A549 (cell line): ENCODE measurements around the gene ATP10A. TPM values are rescaled to one million over a fixed set of nuclear protein-coding genes. Genes with fewer than 3 reads are reported as not detected.

Experiments
- ATAC-seq, 2 experiments: fragments of 200-7000 bp in 1 of 2; fragments of >200 bp in 1 of 2; cut with Nextera tagmentation in 1 of 2; cut with Tn5 transposase in 1 of 2; 3 replicates each; pipeline versions ENCODE4 v1.8.0 to v1.9.1; 2018 to 2020; ENCODE audit warnings: mild to moderate bottlenecking in 1 of 2, moderate library complexity in 1 of 2
- CTCF ChIA-PET: fragments of 300-600 bp; sonication (Branson Sonifier 250); formaldehyde crosslinking; extraction: SDS; loops from one replicate; lab custom pipeline; 2021; ENCODE audit warnings: antibody characterized with exemption, inconsistent platforms; lab: Yijun Ruan, JAX
- POLR2A ChIA-PET: fragments of 350-600 bp; formaldehyde crosslinking; extraction: SDS; loops from one replicate; lab custom pipeline; 2021; ENCODE audit warnings: antibody characterized with exemption, inconsistent platforms; lab: Yijun Ruan, JAX
- DNase-seq, 2 experiments: peaks; one replicate each; pipeline versions ENCODE4 v3.0.0 to v3.0.0-alpha.2; 2011 to 2016; ENCODE audit warnings: low read depth in 1 of 2, low spot score in 1 of 2
- FAIRE-seq: peaks from 2 replicates; lab custom pipeline; 2011; peaks lifted over from hg19 to GRCh38; lab: Jason Lieb, UNC
- H3K27ac ChIP-seq, 2 experiments: fragments of >200 bp; sonication (Bioruptor Twin); formaldehyde crosslinking; 3 replicates each; pipeline ENCODE4 v1.5.1; 2016 to 2017
- H3K4me1 ChIP-seq: fragments of >200 bp; sonication (Bioruptor Twin); formaldehyde crosslinking; 3 replicates; pipeline ENCODE4 v1.6.1; 2016
- H3K4me2 ChIP-seq: fragments of >200 bp; sonication (Bioruptor Twin); formaldehyde crosslinking; 3 replicates; pipeline ENCODE4 v1.6.1; 2016
- H3K4me3 ChIP-seq: fragments of >200 bp; sonication (Bioruptor Twin); formaldehyde crosslinking; 3 replicates; pipeline ENCODE4 v1.5.1; 2016
- H3K9me3 ChIP-seq: fragments of >200 bp; sonication (Bioruptor Twin); formaldehyde crosslinking; 3 replicates; pipeline ENCODE4 v1.6.1; 2016
- CEBPB ChIP-seq, 2 experiments: fragments of >200 bp in 1 of 2; sonication (Bioruptor Twin) in 1 of 2; formaldehyde crosslinking in 1 of 2; IDR thresholded peaks; 2 replicates each; pipeline ENCODE4 v1.6.1; 2012 to 2016
- CHD4 ChIP-seq: fragments of 200-600 bp; sonication (generic); IDR thresholded peaks from 2 replicates; pipeline ENCODE4 v1.6.1; 2016; ENCODE audit warnings: antibody characterized with exemption, mild to moderate bottlenecking, borderline replicate concordance
- EP300 ChIP-seq, 2 experiments: fragments of >200 bp; sonication (Bioruptor Twin); formaldehyde crosslinking; IDR thresholded peaks; 2 replicates in 1 of 2; 3 replicates in 1 of 2; pipeline ENCODE4 v1.6.1; 2016 to 2017
- ESRRA ChIP-seq: fragments of 150-350 bp; IDR thresholded peaks from 2 replicates; pipeline ENCODE4 v1.6.1; 2014; ENCODE audit warnings: mild to moderate bottlenecking, low read length, borderline replicate concordance
- FOSL2 ChIP-seq, 2 experiments: fragments of 450-650 bp in 1 of 2; fragments of >200 bp in 1 of 2; sonication (Bioruptor Twin) in 1 of 2; formaldehyde crosslinking; IDR thresholded peaks; 2 replicates each; pipeline versions ENCODE4 v1.5.0 to v1.6.1; 2016 to 2020; ENCODE audit warnings: mild to moderate bottlenecking in 1 of 2, moderate library complexity in 1 of 2
- FOXS1 ChIP-seq: fragments of 250-450 bp; sonication (Bioruptor Pico); IDR thresholded peaks from 2 replicates; pipeline ENCODE4 v1.5.0; 2020; ENCODE audit warnings: mild to moderate bottlenecking, moderate library complexity
- HOXA7 ChIP-seq: fragments of 250-450 bp; sonication (Bioruptor Pico); IDR thresholded peaks from 2 replicates; pipeline ENCODE4 v1.5.0; 2020; ENCODE audit warnings: mild to moderate bottlenecking, moderate library complexity
- HOXB13 ChIP-seq: fragments of 250-450 bp; sonication (Bioruptor Pico); IDR thresholded peaks from 2 replicates; pipeline ENCODE4 v1.5.0; 2020; ENCODE audit warnings: low read depth, mild to moderate bottlenecking, moderate library complexity
- HOXB5 ChIP-seq: fragments of 250-450 bp; sonication (Bioruptor Pico); IDR thresholded peaks from 2 replicates; pipeline ENCODE4 v1.5.0; 2020; ENCODE audit warnings: mild to moderate bottlenecking, moderate library complexity
- JUN ChIP-seq, 2 experiments: fragments of >200 bp; sonication (Bioruptor Twin); formaldehyde crosslinking; IDR thresholded peaks; 2 replicates in 1 of 2; 3 replicates in 1 of 2; pipeline ENCODE4 v1.6.1; 2016 to 2017
- JUNB ChIP-seq: fragments of >200 bp; sonication (Bioruptor Twin); formaldehyde crosslinking; IDR thresholded peaks from 2 replicates; pipeline ENCODE4 v1.6.1; 2016
- MAFK ChIP-seq: fragments of 450-650 bp; IDR thresholded peaks from 2 replicates; pipeline ENCODE4 v1.6.1; 2014; ENCODE audit not compliant: partially characterized antibody
- MAZ ChIP-seq: fragments of 150-350 bp; IDR thresholded peaks from 2 replicates; pipeline ENCODE4 v1.6.1; 2014; ENCODE audit warnings: antibody characterized with exemption, low read depth, low read length, borderline replicate concordance
- NFE2L2 ChIP-seq: fragments of 150-350 bp; conservative IDR thresholded peaks from 2 replicates; pipeline ENCODE4 v1.6.1; 2014; ENCODE audit warnings: low read length
- NPAS2 ChIP-seq: fragments of 250-450 bp; sonication (Bioruptor Pico); IDR thresholded peaks from 2 replicates; pipeline ENCODE4 v1.8.0; 2022; ENCODE audit warnings: mild to moderate bottlenecking, moderate library complexity, borderline replicate concordance
- PBX3 ChIP-seq: IDR thresholded peaks from 2 replicates; pipeline ENCODE4 v1.6.1; 2012
- PHF8 ChIP-seq: fragments of 200-600 bp; sonication (generic); IDR thresholded peaks from 2 replicates; pipeline ENCODE4 v1.6.1; 2016; ENCODE audit warnings: low read depth, mild to moderate bottlenecking, antibody characterized with exemption, moderate library complexity, borderline replicate concordance
- POLR2A ChIP-seq: IDR thresholded peaks from 2 replicates; pipeline ENCODE4 v1.6.1; 2012; ENCODE audit warnings: mild to moderate bottlenecking, low read length
- RCOR1 ChIP-seq: fragments of 150-350 bp; IDR thresholded peaks from 2 replicates; pipeline ENCODE4 v1.6.1; 2014; ENCODE audit warnings: antibody characterized with exemption, low read length, low read depth
- RFX5 ChIP-seq: fragments of 450-650 bp; IDR thresholded peaks from 2 replicates; pipeline ENCODE4 v1.7.1; 2014; ENCODE audit warnings: antibody characterized with exemption, mild to moderate bottlenecking, moderate library complexity
- SMC3 ChIP-seq: fragments of >200 bp; sonication (Bioruptor Twin); formaldehyde crosslinking; IDR thresholded peaks from 3 replicates; pipeline ENCODE4 v1.6.1; 2018; ENCODE audit warnings: inconsistent platforms
- SREBF2 ChIP-seq: fragments of 450-650 bp; IDR thresholded peaks from 2 replicates; pipeline ENCODE4 v1.6.1; 2014; ENCODE audit warnings: mild to moderate bottlenecking, moderate library complexity
- TFCP2L1 ChIP-seq: fragments of 250-450 bp; sonication (Bioruptor Pico); IDR thresholded peaks from 2 replicates; pipeline ENCODE4 v1.5.0; 2021; ENCODE audit warnings: mild to moderate bottlenecking
- TP53 ChIP-seq: fragments of 250-450 bp; sonication (Bioruptor Pico); IDR thresholded peaks from 2 replicates; pipeline ENCODE4 v1.5.0; 2021; ENCODE audit warnings: mild to moderate bottlenecking, moderate library complexity
- ZFP36 ChIP-seq: fragments of 450-650 bp; IDR thresholded peaks from 2 replicates; pipeline ENCODE4 v1.6.1; 2014; ENCODE audit warnings: borderline replicate concordance; ENCODE audit not compliant: partially characterized antibody
- ZNF302 ChIP-seq: fragments of 250-450 bp; sonication (Bioruptor Pico); IDR thresholded peaks from 2 replicates; pipeline ENCODE4 v1.9.0; 2021; ENCODE audit warnings: inconsistent platforms, mild to moderate bottlenecking, moderate library complexity
- ZSCAN20 ChIP-seq: fragments of 250-450 bp; sonication (Bioruptor Pico); IDR thresholded peaks from 2 replicates; pipeline ENCODE4 v1.8.0; 2022; ENCODE audit warnings: mild to moderate bottlenecking, moderate library complexity
- WGBS: methylation state at CpG from one replicate; pipeline ENCODE4 v1.1.6; 2017; ENCODE audit errors: missing lambda C conversion rate; 5-methylcytosine and 5-hydroxymethylcytosine counted together
- polyA plus RNA-seq, 4 experiments: library from polyadenylated mRNA; depleted of rRNA in 3 of 4; stranded (reverse); fragments of >200 nt; fragmentation: RNase III in 1 of 4; extraction: RNeasy Plus Mini Kit Qiagen cat#74134 plus additional on column Dnase treatment in 1 of 4; gene quantifications; 2 replicates in 3 of 4; 3 replicates in 1 of 4; pipeline ENCODE4 v1.2.3, GENCODE V29; 2011 to 2017
- TF ChIP-seq, protein P1 (sequence below): fragments of 450-650 bp; IDR thresholded peaks from 2 replicates; pipeline ENCODE4 v1.6.1; 2014; ENCODE audit warnings: antibody characterized with exemption
- TF ChIP-seq, protein P2 (sequence below): fragments of 250-450 bp; sonication (Bioruptor Pico); IDR thresholded peaks from 2 replicates; pipeline ENCODE4 v1.5.0; 2021; ENCODE audit warnings: mild to moderate bottlenecking, moderate library complexity, borderline replicate concordance
- TF ChIP-seq, protein P3 (sequence below): IDR thresholded peaks from 2 replicates; pipeline ENCODE4 v1.6.1; 2012
- TF ChIP-seq, protein P4 (sequence below): fragments of >200 bp; sonication (Bioruptor Twin); formaldehyde crosslinking; IDR thresholded peaks from 2 replicates; pipeline ENCODE4 v1.6.1; 2016

The ATP10A gene
- polyA plus RNA-seq, 2 of the 4 experiments (the other 2 are of a cell fraction), result 5.9 to 7.6 TPM

DNA sequence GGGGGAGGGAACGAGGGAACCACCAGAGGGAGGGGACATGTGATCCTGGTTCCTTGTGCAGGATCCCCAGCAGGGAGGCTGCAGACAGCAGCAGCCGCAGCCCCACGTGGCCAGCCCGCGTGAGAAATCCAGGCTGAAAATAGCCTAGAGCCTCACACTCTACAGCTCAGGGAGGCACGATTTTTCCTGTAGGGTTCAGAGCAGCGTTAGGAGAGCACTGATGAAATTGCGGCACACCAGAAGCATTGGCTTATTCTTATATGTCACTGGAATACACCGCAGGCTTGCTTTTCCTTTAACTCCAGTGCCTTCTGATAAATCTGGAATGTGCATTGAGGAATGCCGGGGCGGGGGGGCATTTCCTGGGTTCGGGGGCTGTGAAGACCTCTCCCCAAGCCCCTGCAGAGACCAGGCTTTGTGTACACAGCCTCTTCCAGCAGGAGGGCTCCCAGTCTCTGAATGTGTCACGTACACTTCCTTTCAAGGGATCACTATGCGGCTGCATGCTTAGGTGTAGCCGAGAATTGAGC lies 193.0 kb downstream of the ATP10A start:
- peak; percentile 73 to 74 for ATAC-seq
- ChIA-PET POLR2A (no interaction called here), CTCF (interaction anchor here (0.8 kb wide), 1 partner anchor 26 kb away, joined by 3 read pairs; no protein-coding TSS in a partner anchor)
- no peak overlapping the region for H3K4me3 ChIP-seq
- H3K27ac ChIP-seq, result peak overlapping the region in 1 of 2 experiments; percentile 50; a peak in 3 of 6 replicates
- FAIRE-seq, result no peak
- DNase-seq, result peak in 1 of 2 experiments; percentile 7
- 17% methylated on average over 11 of the region's 15 CpGs for WGBS
- no peak for TF ChIP-seq ZNF302
- TF ChIP-seq MAZ, result no peak
- no peak for TF ChIP-seq NPAS2 (CRISPR knock-in tag)
- TF ChIP-seq FOSL2 (IDR thresholded peaks at IDR 0.05), result no peak
- no peak for TF ChIP-seq FOSL2 (CRISPR knock-in tag; IDR thresholded peaks at IDR 0.05)
- TF ChIP-seq, protein P1, sequence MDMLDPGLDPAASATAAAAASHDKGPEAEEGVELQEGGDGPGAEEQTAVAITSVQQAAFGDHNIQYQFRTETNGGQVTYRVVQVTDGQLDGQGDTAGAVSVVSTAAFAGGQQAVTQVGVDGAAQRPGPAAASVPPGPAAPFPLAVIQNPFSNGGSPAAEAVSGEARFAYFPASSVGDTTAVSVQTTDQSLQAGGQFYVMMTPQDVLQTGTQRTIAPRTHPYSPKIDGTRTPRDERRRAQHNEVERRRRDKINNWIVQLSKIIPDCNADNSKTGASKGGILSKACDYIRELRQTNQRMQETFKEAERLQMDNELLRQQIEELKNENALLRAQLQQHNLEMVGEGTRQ, result peak; percentile 30; the same call in 1 of the 2 replicates
- peak overlapping the region; percentile 63 for H3K4me2 ChIP-seq
- no peaks in the 10 kb centered on the region for H3K4me1 ChIP-seq
- H3K9me3 ChIP-seq, result no peaks in the 10 kb centered on the region

- DNase-seq (no peak), FAIRE-seq (no peak), ATAC-seq (no peak)
- ChIA-PET CTCF (no interaction called here), POLR2A (no interaction called here)
- no peak overlapping the region for H3K27ac ChIP-seq
- TF ChIP-seq RCOR1 (no peak), SMC3 (no peak), JUNB (no peak), MAFK (no peak), JUN (IDR thresholded peaks at IDR 0.05) (no peak), EP300 (IDR thresholded peaks at IDR 0.05) (no peak), RFX5 (no peak), ZFP36 (no peak), TFCP2L1 (CRISPR knock-in tag) (no peak), NFE2L2 (no peak), ESRRA (no peak), MAZ (no peak), SREBF2 (no peak), POLR2A (no peak), ZNF302 (no peak), PHF8 (no peak), CEBPB (IDR thresholded peaks at IDR 0.05) (no peak), FOXS1 (CRISPR knock-in tag) (no peak)
- TF ChIP-seq, protein P2, sequence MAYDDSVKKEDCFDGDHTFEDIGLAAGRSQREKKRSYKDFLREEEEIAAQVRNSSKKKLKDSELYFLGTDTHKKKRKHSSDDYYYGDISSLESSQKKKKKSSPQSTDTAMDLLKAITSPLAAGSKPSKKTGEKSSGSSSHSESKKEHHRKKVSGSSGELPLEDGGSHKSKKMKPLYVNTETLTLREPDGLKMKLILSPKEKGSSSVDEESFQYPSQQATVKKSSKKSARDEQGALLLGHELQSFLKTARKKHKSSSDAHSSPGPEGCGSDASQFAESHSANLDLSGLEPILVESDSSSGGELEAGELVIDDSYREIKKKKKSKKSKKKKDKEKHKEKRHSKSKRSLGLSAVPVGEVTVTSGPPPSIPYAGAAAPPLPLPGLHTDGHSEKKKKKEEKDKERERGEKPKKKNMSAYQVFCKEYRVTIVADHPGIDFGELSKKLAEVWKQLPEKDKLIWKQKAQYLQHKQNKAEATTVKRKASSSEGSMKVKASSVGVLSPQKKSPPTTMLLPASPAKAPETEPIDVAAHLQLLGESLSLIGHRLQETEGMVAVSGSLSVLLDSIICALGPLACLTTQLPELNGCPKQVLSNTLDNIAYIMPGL (CRISPR knock-in tag), result no peak
- TF ChIP-seq, protein P3, sequence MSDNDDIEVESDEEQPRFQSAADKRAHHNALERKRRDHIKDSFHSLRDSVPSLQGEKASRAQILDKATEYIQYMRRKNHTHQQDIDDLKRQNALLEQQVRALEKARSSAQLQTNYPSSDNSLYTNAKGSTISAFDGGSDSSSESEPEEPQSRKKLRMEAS, result no peak
- H3K4me1 ChIP-seq, result no peaks in the 10 kb centered on the region
- 57% methylated on average over 4 of the region's 4 CpGs for WGBS
- H3K4me2 ChIP-seq, result no peak overlapping the region
- H3K9me3 ChIP-seq, result no peaks in the 10 kb centered on the region
- H3K4me3 ChIP-seq, result no peak overlapping the region
Observed at GRCh38 chr15:25668901-25669300, 194.2 kb downstream of the ATP10A start.

DNA sequence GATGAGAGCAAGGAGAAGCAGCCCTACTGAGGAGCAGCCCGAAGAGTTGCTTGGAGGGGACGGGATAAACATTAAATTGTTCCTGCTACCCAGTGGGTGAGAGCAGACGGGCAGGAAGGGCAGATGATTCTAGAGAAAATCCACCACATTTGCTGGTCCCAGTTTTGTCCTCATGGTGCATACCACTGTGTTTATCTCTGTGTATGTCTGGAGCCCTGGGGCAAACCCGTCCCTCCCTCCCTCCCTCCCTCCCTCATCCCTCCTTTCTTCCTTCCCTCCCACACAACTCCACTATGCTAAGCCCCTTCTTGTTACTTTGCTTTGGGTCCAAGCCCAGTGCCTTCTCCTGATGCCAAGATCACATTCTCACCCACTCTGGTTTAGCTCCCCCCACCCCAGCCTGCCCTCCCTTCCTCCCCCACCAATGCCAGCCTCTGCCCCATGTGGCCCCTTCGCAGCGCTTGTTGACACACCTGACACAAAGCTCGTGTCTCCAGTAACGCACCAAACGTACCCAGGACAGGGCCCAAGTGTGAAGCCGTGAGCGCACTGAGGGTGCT lies 194.8 kb downstream of the ATP10A start:
- ATAC-seq (no peak), FAIRE-seq (no peak), DNase-seq (no peak)
- Histone ChIP-seq H3K27ac (no peak overlapping the region), H3K4me1 (no peaks in the 10 kb centered on the region), H3K4me3 (no peak overlapping the region), H3K9me3 (no peaks in the 10 kb centered on the region), H3K4me2 (no peak overlapping the region)
- ChIA-PET CTCF (no interaction called here), POLR2A (no interaction called here)
- WGBS, result 66% methylated on average over 7 of the region's 11 CpGs
- TF ChIP-seq FOSL2 (IDR thresholded peaks at IDR 0.05) (no peak), FOSL2 (CRISPR knock-in tag; IDR thresholded peaks at IDR 0.05) (no peak), ESRRA (no peak), RFX5 (no peak), HOXA7 (CRISPR knock-in tag) (no peak), EP300 (IDR thresholded peaks at IDR 0.05) (no peak), CHD4 (no peak), MAZ (no peak), JUN (IDR thresholded peaks at IDR 0.05) (no peak), HOXB5 (CRISPR knock-in tag) (no peak), TP53 (CRISPR knock-in tag) (no peak), MAFK (no peak), SMC3 (no peak), PBX3 (no peak), ZSCAN20 (CRISPR knock-in tag) (no peak), HOXB13 (CRISPR knock-in tag) (no peak)
- TF ChIP-seq, protein P4, sequence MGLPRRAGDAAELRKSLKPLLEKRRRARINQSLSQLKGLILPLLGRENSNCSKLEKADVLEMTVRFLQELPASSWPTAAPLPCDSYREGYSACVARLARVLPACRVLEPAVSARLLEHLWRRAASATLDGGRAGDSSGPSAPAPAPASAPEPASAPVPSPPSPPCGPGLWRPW, result no peak
- TF ChIP-seq, protein P3, result no peak
